WTC11 (cell line): Measurements from ENCODE around the gene ZNF223. TPM values are rescaled to one million over a fixed set of nuclear protein-coding genes. Genes with fewer than 3 reads are reported as not detected.

ENCODE experiments used
- ATAC-seq: fragments of 200-7000 bp; cut with Tn5 transposase; 2 replicates; pipeline ENCODE4 v1.10.0; 2021; ENCODE audit warnings: mild to moderate bottlenecking, moderate library complexity
- CTCF ChIA-PET: fragments of 300-600 bp; sonication (Branson Sonifier 250); formaldehyde crosslinking; loops from one replicate; lab custom pipeline; 2021; ENCODE audit warnings: antibody characterized with exemption; lab: Charles Lee
- POLR2A ChIA-PET: fragments of 350-600 bp; sonication (Branson Sonifier 250); formaldehyde crosslinking; loops from one replicate; lab custom pipeline; 2021; ENCODE audit warnings: antibody characterized with exemption; lab: Charles Lee
- DNase-seq: peaks from one replicate; pipeline ENCODE4 v3.0.0; 2021; ENCODE audit warnings: low spot score
- H3K27ac Mint-ChIP-seq: 2 replicates; pipeline ENCODE4 v1.8.0; 2021; ENCODE audit warnings: mixed read lengths
- H3K27me3 Mint-ChIP-seq: 2 replicates; pipeline ENCODE4 v1.8.0; 2021; ENCODE audit warnings: low read depth, mild to moderate bottlenecking, moderate library complexity, mixed read lengths
- H3K36me3 Mint-ChIP-seq: 2 replicates; pipeline ENCODE4 v1.8.0; 2021; ENCODE audit warnings: mixed read lengths
- H3K4me1 Mint-ChIP-seq: 2 replicates; pipeline ENCODE4 v1.8.0; 2022; ENCODE audit warnings: mixed read lengths
- H3K4me3 Mint-ChIP-seq: 2 replicates; pipeline ENCODE4 v1.8.0; 2021; ENCODE audit warnings: mild to moderate bottlenecking, moderate library complexity, mixed read lengths
- H3K9me3 Mint-ChIP-seq: 2 replicates; pipeline ENCODE4 v1.8.0; 2021; ENCODE audit warnings: mixed read lengths
- ATF6 ChIP-seq: sonication (generic); formaldehyde crosslinking; IDR thresholded peaks from 2 replicates; pipeline ENCODE4 v1.8.1; 2023; ENCODE audit warnings: mild to moderate bottlenecking, missing genetic modification reagents
- CTCF ChIP-seq: fragments of 200-600 bp; IDR thresholded peaks from 2 replicates; pipeline ENCODE4 v1.8.0; 2022; ENCODE audit warnings: antibody characterized with exemption
- E2F5 ChIP-seq: sonication (generic); formaldehyde crosslinking; IDR thresholded peaks from 2 replicates; pipeline ENCODE4 v1.8.1; 2022; ENCODE audit warnings: mild to moderate bottlenecking, moderate library complexity, missing genetic modification reagents
- ERG ChIP-seq: fragments of 250-450 bp; sonication (Bioruptor Pico); IDR thresholded peaks from 2 replicates; pipeline ENCODE4 v1.8.0; 2021; ENCODE audit warnings: mild to moderate bottlenecking
- ETV6 ChIP-seq: sonication (generic); formaldehyde crosslinking; IDR thresholded peaks from 2 replicates; pipeline ENCODE4 v1.8.1; 2022; ENCODE audit warnings: mild to moderate bottlenecking, missing genetic modification reagents
- IRF1 ChIP-seq: sonication (generic); formaldehyde crosslinking; IDR thresholded peaks from 2 replicates; pipeline ENCODE4 v1.8.0; 2023; ENCODE audit warnings: missing genetic modification reagents
- IRF2 ChIP-seq: sonication (generic); formaldehyde crosslinking; IDR thresholded peaks from 2 replicates; pipeline ENCODE4 v1.8.0; 2022; ENCODE audit warnings: low read depth, missing genetic modification reagents, borderline replicate concordance
- NR1H2 ChIP-seq: sonication (generic); formaldehyde crosslinking; IDR thresholded peaks from 2 replicates; pipeline ENCODE4 v1.9.0; 2021; ENCODE audit warnings: mild to moderate bottlenecking, moderate library complexity, missing genetic modification reagents
- PRRX2 ChIP-seq: fragments of 250-450 bp; sonication (Bioruptor Pico); IDR thresholded peaks from 2 replicates; pipeline ENCODE4 v1.8.0; 2021; ENCODE audit warnings: mild to moderate bottlenecking
- SP1 ChIP-seq: sonication (generic); formaldehyde crosslinking; conservative IDR thresholded peaks from 2 replicates; pipeline ENCODE4 v1.8.1; 2022; ENCODE audit warnings: missing genetic modification reagents
- TEAD1 ChIP-seq: sonication (generic); formaldehyde crosslinking; IDR thresholded peaks from 2 replicates; pipeline ENCODE4 v1.8.0; 2022; ENCODE audit warnings: mild to moderate bottlenecking, missing genetic modification reagents
- TEAD4 ChIP-seq: sonication (generic); formaldehyde crosslinking; IDR thresholded peaks from 2 replicates; pipeline ENCODE4 v1.8.0; 2022; ENCODE audit warnings: mild to moderate bottlenecking, missing genetic modification reagents
- ZBTB43 ChIP-seq: sonication (generic); formaldehyde crosslinking; IDR thresholded peaks from 2 replicates; pipeline ENCODE4 v1.8.1; 2023; ENCODE audit warnings: mild to moderate bottlenecking, missing genetic modification reagents
- ZMAT4 ChIP-seq: fragments of 250-450 bp; sonication (Bioruptor Pico); IDR thresholded peaks from 2 replicates; pipeline ENCODE4 v1.9.0; 2021; ENCODE audit warnings: mild to moderate bottlenecking
- ZNF138 ChIP-seq: sonication (generic); formaldehyde crosslinking; conservative IDR thresholded peaks from 2 replicates; pipeline ENCODE4 v1.8.1; 2022; ENCODE audit warnings: mild to moderate bottlenecking, moderate library complexity, missing genetic modification reagents
- ZNF232 ChIP-seq: sonication (generic); formaldehyde crosslinking; IDR thresholded peaks from 2 replicates; pipeline ENCODE4 v1.8.0; 2022; ENCODE audit warnings: mild to moderate bottlenecking, missing genetic modification reagents
- ZSCAN18 ChIP-seq: fragments of 250-450 bp; sonication (Bioruptor Pico); IDR thresholded peaks from 2 replicates; pipeline ENCODE4 v2.1.2; 2022; ENCODE audit warnings: mild to moderate bottlenecking, moderate library complexity
- total RNA-seq: library from RNA; stranded (reverse); gene quantifications from 3 replicates; pipeline ENCODE4 v1.2.3, GENCODE V29; 2021

ZNF223 gene
- total RNA-seq, 1 experiment from 2014 or later = 5.7 TPM

- TF ChIP-seq IRF1 (CRISPR knock-in tag) (no peak), ZNF232 (CRISPR knock-in tag) (no peak), NR1H2 (CRISPR knock-in tag) (no peak), TEAD4 (CRISPR knock-in tag) (no peak), TEAD1 (no peak), SP1 (CRISPR knock-in tag) (no peak)
- TF ChIP-seq, all 79 proteins: peak for 0
- Mint-ChIP-seq H3K4me1 (no peaks in the 10 kb centered on the region), H3K27me3 (peaks cover 11% of the 10 kb centered on the region), H3K4me3 (no peak overlapping the region), H3K27ac (no peak overlapping the region), H3K9me3 (peaks cover 91% of the 10 kb centered on the region), H3K36me3 (peaks cover 90% of the 10 kb centered on the region)
- DNase-seq = no peak
- ChIA-PET CTCF (no interaction called here), POLR2A (no interaction called here)
- no peak for ATAC-seq
Measured at GRCh38 chr19:44032001-44032610, 19.7 kb upstream of the ZNF223 start.

- DNase-seq (no peak), ATAC-seq (no peak)
- H3K4me1 Mint-ChIP-seq = no peaks in the 10 kb centered on the region
- peaks cover 21% of the 10 kb centered on the region for H3K36me3 Mint-ChIP-seq
- POLR2A ChIA-PET = no interaction called here
- no peak overlapping the region for H3K27ac Mint-ChIP-seq
- TF ChIP-seq IRF2 (CRISPR knock-in tag) (no peak), ERG (no peak), ZBTB43 (CRISPR knock-in tag) (no peak), SP1 (CRISPR knock-in tag) (no peak), CTCF (no peak), ETV6 (CRISPR knock-in tag) (no peak)
- CTCF ChIA-PET = no interaction called here
- peaks cover 78% of the 10 kb centered on the region for H3K9me3 Mint-ChIP-seq
- H3K27me3 Mint-ChIP-seq = peaks cover 18% of the 10 kb centered on the region
- H3K4me3 Mint-ChIP-seq = no peak overlapping the region
Measured at GRCh38 chr19:44042147-44042546, 9.7 kb upstream of the ZNF223 start.

GRCh38 chr19:44050740-44051649, 841 bp upstream of the ZNF223 start:
- Mint-ChIP-seq H3K27ac (0 out of 2 replicates have a peak overlapping the region, but pooled peaks have one; percentile 63), H3K36me3 (peaks cover 11% of the 10 kb centered on the region), H3K27me3 (peaks cover 20% of the 10 kb centered on the region), H3K4me1 (peaks cover 4% of the 10 kb centered on the region; the same call in 1 of the 2 replicates), H3K4me3 (peak overlapping the region; percentile 95), H3K9me3 (peaks cover 40% of the 10 kb centered on the region)
- ATAC-seq (no peak; the same call in 1 of the 2 replicates), DNase-seq (peak; percentile 24)
- ChIA-PET POLR2A (no interaction called here), CTCF (no interaction called here)
- TF ChIP-seq E2F5 (CRISPR knock-in tag) = no peak
- no peak for TF ChIP-seq PRRX2 (CRISPR knock-in tag)
- no peak for TF ChIP-seq ZNF138
- no peak for TF ChIP-seq ZSCAN18 (CRISPR knock-in tag)
- TF ChIP-seq ZBTB43 (CRISPR knock-in tag) = no peak
- TF ChIP-seq ATF6 (CRISPR knock-in tag) = no peak
- no peak for TF ChIP-seq IRF1 (CRISPR knock-in tag)
- no peak for TF ChIP-seq ZMAT4 (CRISPR knock-in tag)
